Coronary artery (tissue), 2 donors: ENCODE data around the gene TRAF4.
"Not testable (repeated sequence)": the region's sequence is repeated elsewhere in the genome, so short reads cannot be mapped to it uniquely, and the experiment has no call there.

Source experiments
- DNase-seq: peaks from one replicate; pipeline ENCODE4 v3.0.0-alpha.2; 2017; ENCODE audit warnings: low spot score
- H3K27ac ChIP-seq, 2 donors: fragments of 200-600 bp; sonication (generic); one replicate each; pipeline ENCODE4 v1.5.1; 2016 to 2019
- H3K4me3 ChIP-seq: fragments of 200-600 bp; sonication (generic); 2 replicates; pipeline ENCODE4 v1.5.1; 2016; ENCODE audit warnings: mild to moderate bottlenecking, moderate library complexity
- CTCF ChIP-seq: fragments of 200-600 bp; sonication (generic); IDR thresholded peaks from one replicate; pipeline ENCODE4 v1.5.1; 2019; ENCODE audit warnings: antibody characterized with exemption

The TRAF4 gene

GRCh38 chr17:28765038-28765437 lies 21.2 kb downstream of the TRAF4 start:
- H3K27ac ChIP-seq: no peak overlapping the region
- H3K4me3 ChIP-seq: no peak overlapping the region
- TF ChIP-seq CTCF: no peak
- no peak for DNase-seq

GRCh38 chr17:28773736-28774135 lies 29.9 kb downstream of the TRAF4 start:
- no peak for DNase-seq
- Histone ChIP-seq H3K4me3 (no peak overlapping the region), H3K27ac (no peak overlapping the region)
- no peak for TF ChIP-seq CTCF

GRCh38 chr17:28774206-28774605 lies 30.4 kb downstream of the TRAF4 start:
- DNase-seq: no peak
- no peak overlapping the region for H3K4me3 ChIP-seq
- H3K27ac ChIP-seq: no peak overlapping the region
- TF ChIP-seq CTCF: no peak

GRCh38 chr17:28777178-28777577 lies 33.4 kb downstream of the TRAF4 start:
- DNase-seq: no peak
- H3K4me3 ChIP-seq: no peak overlapping the region
- TF ChIP-seq CTCF: no peak
- no peak overlapping the region for H3K27ac ChIP-seq

- not testable (repeated sequence) for DNase-seq, H3K4me3 ChIP-seq, H3K27ac ChIP-seq
These were observed 35.8 kb downstream of the TRAF4 start for GRCh38 chr17:28779601-28780000.

GRCh38 chr17:28783161-28783560 lies 39.4 kb downstream of the TRAF4 start:
- H3K4me3 ChIP-seq: no peak overlapping the region
- no peak for TF ChIP-seq CTCF
- no peak overlapping the region for H3K27ac ChIP-seq
- DNase-seq: no peak

- no peak for DNase-seq
- Histone ChIP-seq H3K27ac (no peak overlapping the region), H3K4me3 (no peak overlapping the region)
- no peak for TF ChIP-seq CTCF
These were observed 44.3 kb downstream of the TRAF4 start for GRCh38 chr17:28788100-28788499.
